Gastroesophageal sphincter (tissue), 4 donors: Measurements from ENCODE around the gene TMEM150B. TPM values are rescaled to one million over a fixed set of nuclear protein-coding genes. Genes with fewer than 3 reads are reported as not detected.

Source experiments
- ATAC-seq: fragments of 150-250 bp; one replicate; pipeline ENCODE4 v1.9.1; 2016; ENCODE audit warnings: mild to moderate bottlenecking, moderate library complexity
- H3K27ac ChIP-seq, 4 donors: fragments of 200-600 bp; sonication (generic) in 3 of 4; 1 replicate in 3 of 4; 2 replicates in 1 of 4; pipeline ENCODE4 v1.5.1; 2016 to 2019
- H3K27me3 ChIP-seq: fragments of 200-600 bp; sonication (generic); one replicate; pipeline ENCODE4 v1.5.1; 2019
- H3K36me3 ChIP-seq, 2 donors: fragments of 200-600 bp; sonication (generic); one replicate each; pipeline ENCODE4 v1.5.1; 2019; ENCODE audit warnings: control low read depth in 1 of 2
- H3K4me1 ChIP-seq, 3 donors: fragments of 200-600 bp; sonication (generic); 1 replicate in 2 of 3; 2 replicates in 1 of 3; pipeline ENCODE4 v1.5.1; 2016 to 2019; ENCODE audit warnings: control low read depth in 2 of 3
- H3K4me3 ChIP-seq, 2 donors: fragments of 200-600 bp; sonication (generic); one replicate each; pipeline ENCODE4 v1.5.1; 2019; ENCODE audit warnings: mild to moderate bottlenecking in 1 of 2, moderate library complexity in 1 of 2
- H3K9me3 ChIP-seq, 3 donors: fragments of 200-600 bp; sonication (generic); one replicate each; pipeline ENCODE4 v1.5.1; 2017 to 2019; ENCODE audit warnings: control low read depth in 2 of 3
- EP300 ChIP-seq: sonication (generic); formaldehyde crosslinking; IDR thresholded peaks from one replicate; pipeline ENCODE4 v1.6.1; 2017; ENCODE audit warnings: antibody characterized with exemption, mild to moderate bottlenecking
- POLR2A ChIP-seq, 2 donors: fragments of 450-650 bp; IDR thresholded peaks; one replicate each; pipeline ENCODE4 v1.6.1; 2017; ENCODE audit warnings: antibody characterized with exemption in 2 of 2, mild to moderate bottlenecking in 2 of 2, moderate library complexity in 1 of 2
- POLR2AphosphoS5 ChIP-seq: sonication (generic); formaldehyde crosslinking; IDR thresholded peaks from one replicate; pipeline ENCODE4 v1.6.1; 2017; ENCODE audit warnings: antibody characterized with exemption
- WGBS, 2 donors: methylation state at CpG; one replicate each; pipeline ENCODE4 v1.1.5; 2018; ENCODE audit warnings: low coverage in 1 of 2; 5-methylcytosine and 5-hydroxymethylcytosine counted together
- total RNA-seq, 4 donors: library from RNA; depleted of rRNA; stranded (reverse); fragments of >200 nt; gene quantifications; one replicate each; pipeline ENCODE4 v1.1.0, GENCODE V29; 2016
- TF ChIP-seq, protein P1 (sequence below), 4 experiments: fragments of 200-600 bp in 2 of 4; fragments of 450-650 bp in 2 of 4; sonication (generic) in 1 of 4; IDR thresholded peaks; one replicate each; pipeline ENCODE4 v1.5.1; 2017 to 2019; ENCODE audit warnings: antibody characterized with exemption in 4 of 4, mild to moderate bottlenecking in 2 of 4, moderate library complexity in 2 of 4

The TMEM150B gene
- total RNA-seq, 4 donors from 2014 or later = 2.2 to 12.4 (median 3.3) TPM; not detected in 1

DNA sequence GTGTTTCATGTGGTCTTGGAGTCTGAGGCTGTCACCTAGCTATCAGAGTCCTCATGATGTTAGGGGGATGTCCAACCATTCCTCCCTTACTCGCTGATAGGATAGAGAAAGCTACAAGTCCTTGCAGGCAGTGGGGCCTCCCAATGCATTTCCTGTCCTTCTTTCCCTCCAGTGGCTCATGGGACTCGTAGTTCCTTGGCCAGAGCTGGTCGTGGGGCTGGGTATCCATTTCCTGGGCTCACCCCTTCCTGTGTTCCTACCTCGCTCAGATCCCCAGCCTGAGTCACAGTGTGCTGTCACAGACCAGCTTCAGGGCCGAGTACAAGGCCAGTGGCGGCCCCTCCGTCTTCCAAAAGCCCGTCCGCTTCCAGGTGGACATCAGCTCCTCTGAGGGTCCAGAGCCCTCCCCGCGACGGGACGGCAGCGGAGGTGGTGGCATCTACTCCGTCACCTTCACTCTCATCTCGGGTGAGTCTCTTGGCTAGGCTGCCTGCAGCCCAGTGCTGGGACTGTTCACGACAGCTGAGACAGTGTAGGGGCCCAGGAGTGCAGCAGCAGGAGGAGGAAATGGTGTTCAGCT lies 19.1 kb downstream of the TMEM150B start:
- H3K27ac ChIP-seq = no peak overlapping the region
- no peak for TF ChIP-seq POLR2A (IDR thresholded peaks at IDR 0.05)
- no peak for TF ChIP-seq EP300
- TF ChIP-seq, protein P1, sequence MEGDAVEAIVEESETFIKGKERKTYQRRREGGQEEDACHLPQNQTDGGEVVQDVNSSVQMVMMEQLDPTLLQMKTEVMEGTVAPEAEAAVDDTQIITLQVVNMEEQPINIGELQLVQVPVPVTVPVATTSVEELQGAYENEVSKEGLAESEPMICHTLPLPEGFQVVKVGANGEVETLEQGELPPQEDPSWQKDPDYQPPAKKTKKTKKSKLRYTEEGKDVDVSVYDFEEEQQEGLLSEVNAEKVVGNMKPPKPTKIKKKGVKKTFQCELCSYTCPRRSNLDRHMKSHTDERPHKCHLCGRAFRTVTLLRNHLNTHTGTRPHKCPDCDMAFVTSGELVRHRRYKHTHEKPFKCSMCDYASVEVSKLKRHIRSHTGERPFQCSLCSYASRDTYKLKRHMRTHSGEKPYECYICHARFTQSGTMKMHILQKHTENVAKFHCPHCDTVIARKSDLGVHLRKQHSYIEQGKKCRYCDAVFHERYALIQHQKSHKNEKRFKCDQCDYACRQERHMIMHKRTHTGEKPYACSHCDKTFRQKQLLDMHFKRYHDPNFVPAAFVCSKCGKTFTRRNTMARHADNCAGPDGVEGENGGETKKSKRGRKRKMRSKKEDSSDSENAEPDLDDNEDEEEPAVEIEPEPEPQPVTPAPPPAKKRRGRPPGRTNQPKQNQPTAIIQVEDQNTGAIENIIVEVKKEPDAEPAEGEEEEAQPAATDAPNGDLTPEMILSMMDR (IDR thresholded peaks at IDR 0.05) = no peak
- no peak for TF ChIP-seq POLR2AphosphoS5
- H3K4me1 ChIP-seq = peaks cover 0 to 11% (median 5%) of the 10 kb centered on the region in 3 donors
- WGBS, 2 donors = 67 to 88% methylated on average over 2 to 6 of the region's 17 CpGs
- no peak for ATAC-seq
- H3K27me3 ChIP-seq = no peaks in the 10 kb centered on the region
- H3K4me3 ChIP-seq = no peak overlapping the region
- no peaks in the 10 kb centered on the region for H3K9me3 ChIP-seq
- peaks cover 0 to 82% of the 10 kb centered on the region in 2 donors for H3K36me3 ChIP-seq

DNA sequence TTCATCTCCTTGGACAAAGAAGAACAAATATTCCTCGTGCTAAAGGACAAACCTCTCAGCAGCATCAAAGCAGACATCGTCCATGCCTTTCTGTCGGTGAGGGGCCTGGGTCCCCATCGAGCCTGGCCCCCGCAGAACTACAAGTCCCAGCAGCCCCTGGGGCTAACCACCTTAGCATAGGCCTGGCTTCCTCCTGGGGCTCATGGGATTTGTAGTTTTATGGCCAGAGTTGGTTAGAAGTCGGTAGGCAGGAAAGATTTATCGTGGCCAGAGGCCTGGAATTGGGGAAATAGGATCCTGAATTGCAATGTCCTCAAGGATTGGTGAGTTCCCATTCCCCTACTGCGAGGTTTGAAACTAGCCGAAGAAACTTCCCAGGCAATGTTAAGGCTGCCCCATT lies 19.6 kb downstream of the TMEM150B start:
- peaks cover 0 to 76% of the 10 kb centered on the region in 2 donors for H3K36me3 ChIP-seq
- no peak for TF ChIP-seq EP300
- no peak for TF ChIP-seq POLR2A (IDR thresholded peaks at IDR 0.05)
- TF ChIP-seq, protein P1 (IDR thresholded peaks at IDR 0.05) = no peak
- TF ChIP-seq POLR2AphosphoS5 = no peak
- 57 to 79% methylated on average over 6 to 7 of the region's 9 CpGs for WGBS, 2 donors
- H3K27ac ChIP-seq = no peak overlapping the region
- H3K4me1 ChIP-seq = peaks cover 0 to 11% (median 5%) of the 10 kb centered on the region in 3 donors
- no peaks in the 10 kb centered on the region for H3K27me3 ChIP-seq
- peak; percentile 46 for ATAC-seq
- no peak overlapping the region for H3K4me3 ChIP-seq
- no peaks in the 10 kb centered on the region for H3K9me3 ChIP-seq

DNA sequence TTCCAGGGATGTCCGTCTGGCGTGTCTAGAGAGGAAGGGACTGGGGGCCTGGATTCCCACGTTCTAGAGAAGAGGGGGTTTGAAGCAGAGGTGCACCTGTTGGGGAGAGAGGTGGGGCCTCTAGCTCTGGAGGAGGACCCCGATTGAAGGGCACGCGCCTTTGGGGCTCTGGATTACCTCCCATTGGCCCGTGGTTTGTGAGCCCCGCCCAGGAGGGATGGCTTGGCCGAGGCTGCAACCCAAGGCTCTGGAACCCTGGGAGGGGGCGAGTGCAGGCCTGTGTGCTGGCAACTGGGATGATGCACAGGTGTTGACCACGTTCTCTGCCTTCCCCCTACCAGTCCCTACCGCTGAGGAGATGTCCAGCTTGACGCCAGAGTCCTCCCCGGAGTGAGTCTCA lies 20.2 kb downstream of the TMEM150B start:
- 80% methylated on average over 1 of the region's 14 CpGs; no CpG with 5 or more reads in 1 of the 2 donors for WGBS, 2 donors
- Histone ChIP-seq H3K27me3 (no peaks in the 10 kb centered on the region), H3K4me1 (peaks cover 0 to 11% (median 5%) of the 10 kb centered on the region in 3 donors), H3K36me3 (peaks cover 0 to 74% of the 10 kb centered on the region in 2 donors), H3K9me3 (no peaks in the 10 kb centered on the region), H3K4me3 (no peak overlapping the region), H3K27ac (no peak overlapping the region)
- TF ChIP-seq, protein P1 (IDR thresholded peaks at IDR 0.05) = no peak
- TF ChIP-seq EP300 (no peak), POLR2AphosphoS5 (no peak), POLR2A (IDR thresholded peaks at IDR 0.05) (no peak)
- ATAC-seq = no peak

DNA sequence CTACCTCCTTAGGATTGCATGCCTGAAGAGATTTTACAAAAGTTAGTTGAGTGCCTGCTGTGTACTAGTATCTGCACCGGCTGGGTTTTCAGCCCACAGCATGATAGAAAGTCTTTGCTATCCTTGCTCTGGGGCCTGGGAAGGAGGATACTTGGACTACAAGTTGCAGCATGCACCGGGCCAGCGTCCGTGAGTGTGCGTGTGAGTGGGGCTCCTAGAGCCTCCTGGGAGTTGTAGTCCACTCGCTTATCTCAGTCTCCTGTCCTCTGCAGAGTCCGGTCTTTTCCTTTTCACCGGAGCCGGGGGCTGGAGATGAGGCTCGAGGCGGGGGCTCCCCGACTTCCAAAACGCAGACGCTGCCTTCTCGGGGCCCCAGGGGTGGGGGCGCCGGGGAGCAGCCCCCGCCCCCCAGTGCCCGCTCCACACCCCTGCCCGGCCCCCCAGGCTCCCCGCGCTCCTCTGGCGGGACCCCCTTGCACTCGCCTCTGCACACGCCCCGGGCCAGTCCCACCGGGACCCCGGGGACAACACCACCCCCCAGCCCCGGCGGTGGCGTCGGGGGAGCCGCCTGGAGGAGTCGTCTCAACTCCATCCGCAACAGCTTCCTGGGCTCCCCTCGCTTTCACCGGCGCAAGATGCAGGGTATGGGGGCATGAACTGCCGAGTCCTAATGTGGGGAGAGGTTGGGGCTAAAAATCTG lies 20.7 kb downstream of the TMEM150B start:
- WGBS, 2 donors = 80 to 84% methylated on average over 1 to 5 of the region's 39 CpGs
- ATAC-seq = no peak
- Histone ChIP-seq H3K4me3 (no peak overlapping the region), H3K27ac (no peak overlapping the region), H3K9me3 (no peaks in the 10 kb centered on the region), H3K4me1 (peaks cover 0 to 11% (median 5%) of the 10 kb centered on the region in 3 donors), H3K27me3 (no peaks in the 10 kb centered on the region), H3K36me3 (peaks cover 0 to 70% of the 10 kb centered on the region in 2 donors)
- TF ChIP-seq EP300 (no peak), POLR2AphosphoS5 (no peak), POLR2A (IDR thresholded peaks at IDR 0.05) (no peak)
- TF ChIP-seq, protein P1 (IDR thresholded peaks at IDR 0.05) = no peak
